H9 (cell line): ENCODE data around the gene CHST8. TPM values are rescaled to one million over a fixed set of nuclear protein-coding genes. Genes with fewer than 3 reads are reported as not detected.

Experiments used
- DNase-seq: peaks from one replicate; pipeline ENCODE4 v3.0.0-alpha.2; 2017
- H2AFZ ChIP-seq: one replicate; pipeline ENCODE4 v1.6.1; 2013; ENCODE audit warnings: mild to moderate bottlenecking, low read length, control low read depth, moderate library complexity
- H2AK5ac ChIP-seq: 2 replicates; pipeline ENCODE4 v1.6.1; 2013; ENCODE audit warnings: low read length, control low read depth, mixed read lengths; ENCODE audit not compliant: insufficient read length
- H2BK120ac ChIP-seq: one replicate; pipeline ENCODE4 v1.6.1; 2013; ENCODE audit warnings: low read depth, mild to moderate bottlenecking, low read length, control low read depth, inconsistent platforms; ENCODE audit not compliant: poor library complexity, severe bottlenecking
- H2BK12ac ChIP-seq: 2 replicates; pipeline ENCODE4 v1.6.1; 2013; ENCODE audit warnings: low read length, control low read depth, mixed read lengths, low read depth; ENCODE audit not compliant: insufficient read length
- H2BK15ac ChIP-seq: 2 replicates; pipeline ENCODE4 v1.6.1; 2013; ENCODE audit warnings: low read depth, low read length, control low read depth
- H2BK20ac ChIP-seq: one replicate; pipeline ENCODE4 v1.6.1; 2013; ENCODE audit warnings: low read depth, mild to moderate bottlenecking, low read length, control low read depth, inconsistent platforms; ENCODE audit not compliant: poor library complexity, severe bottlenecking
- H2BK5ac ChIP-seq: 2 replicates; pipeline ENCODE4 v1.6.1; 2013; ENCODE audit warnings: low read length, control low read depth, mixed read lengths; ENCODE audit not compliant: insufficient read length
- H3K14ac ChIP-seq: 2 replicates; pipeline ENCODE4 v1.6.1; 2013; ENCODE audit warnings: low read length, control low read depth; ENCODE audit not compliant: insufficient read depth
- H3K18ac ChIP-seq: 2 replicates; pipeline ENCODE4 v1.6.1; 2013; ENCODE audit warnings: low read depth, mild to moderate bottlenecking, mixed read lengths, low read length, control low read depth; ENCODE audit not compliant: insufficient read length
- H3K23ac ChIP-seq: 2 replicates; pipeline ENCODE4 v1.6.1; 2013; ENCODE audit warnings: low read length, control low read depth, mixed read lengths, low read depth; ENCODE audit not compliant: insufficient read length
- H3K23me2 ChIP-seq: 2 replicates; pipeline ENCODE4 v1.6.1; 2013; ENCODE audit warnings: low read depth, mild to moderate bottlenecking, mixed read lengths, low read length, control low read depth; ENCODE audit not compliant: insufficient read length, poor library complexity, severe bottlenecking
- H3K27ac ChIP-seq: 2 replicates; pipeline ENCODE4 v1.5.1; 2013; ENCODE audit warnings: low read length, control low read depth, mixed read lengths, low read depth; ENCODE audit not compliant: insufficient read length
- H3K27me3 ChIP-seq: 2 replicates; pipeline ENCODE4 v1.6.1; 2013; ENCODE audit warnings: low read length, control low read depth, inconsistent platforms; ENCODE audit not compliant: insufficient read depth
- H3K4ac ChIP-seq: 2 replicates; pipeline ENCODE4 v1.6.1; 2013; ENCODE audit warnings: low read depth, mild to moderate bottlenecking, control low read depth, inconsistent platforms, low read length, moderate library complexity
- H3K4me1 ChIP-seq: 2 replicates; pipeline ENCODE4 v1.6.1; 2013; ENCODE audit warnings: low read length, control low read depth, inconsistent platforms; ENCODE audit not compliant: insufficient read depth
- H3K4me2 ChIP-seq: 2 replicates; pipeline ENCODE4 v1.6.1; 2013; ENCODE audit warnings: low read length, control low read depth, mixed read lengths; ENCODE audit not compliant: insufficient read length, insufficient read depth
- H3K56ac ChIP-seq: 2 replicates; pipeline ENCODE4 v1.6.1; 2013; ENCODE audit warnings: low read depth, mild to moderate bottlenecking, mixed read lengths, low read length, control low read depth; ENCODE audit not compliant: insufficient read length
- H3K79me1 ChIP-seq: 2 replicates; pipeline ENCODE4 v1.6.1; 2013; ENCODE audit warnings: low read depth, mild to moderate bottlenecking, moderate library complexity, low read length, control low read depth, inconsistent platforms; ENCODE audit not compliant: insufficient read depth, poor library complexity, severe bottlenecking
- H3K79me2 ChIP-seq: 2 replicates; pipeline ENCODE4 v1.6.1; 2013; ENCODE audit warnings: low read length, control low read depth, inconsistent platforms; ENCODE audit not compliant: insufficient read depth
- H3K9ac ChIP-seq: 2 replicates; pipeline ENCODE4 v1.6.1; 2013; ENCODE audit warnings: low read length, control low read depth, mixed read lengths; ENCODE audit not compliant: insufficient read length; ENCODE audit errors: extremely low read depth
- H3K9me3 ChIP-seq: one replicate; pipeline ENCODE4 v1.6.1; 2013; ENCODE audit warnings: low read depth, low read length, inconsistent platforms; ENCODE audit not compliant: control insufficient read depth
- H3T11ph ChIP-seq: one replicate; pipeline ENCODE4 v1.6.1; 2013; ENCODE audit warnings: mild to moderate bottlenecking, low read length, control low read depth, inconsistent platforms
- H4K20me1 ChIP-seq: one replicate; pipeline ENCODE4 v1.6.1; 2013; ENCODE audit not compliant: control insufficient read depth, insufficient read length, insufficient read depth
- H4K5ac ChIP-seq: 2 replicates; pipeline ENCODE4 v1.6.1; 2013; ENCODE audit warnings: low read depth, mild to moderate bottlenecking, mixed read lengths, low read length, control low read depth; ENCODE audit not compliant: insufficient read length
- H4K8ac ChIP-seq: replicated peaks from 2 replicates; pipeline ENCODE4 v1.6.1; 2013; ENCODE audit warnings: low read length, control low read depth, mixed read lengths, low read depth; ENCODE audit not compliant: insufficient read length
- H4K91ac ChIP-seq: 2 replicates; pipeline ENCODE4 v1.6.1; 2013; ENCODE audit warnings: low read depth, mild to moderate bottlenecking, moderate library complexity, mixed read lengths, low read length, control low read depth; ENCODE audit not compliant: insufficient read length
- H3K27ac Mint-ChIP-seq, 3 experiments: 2 replicates in 2 of 3; 3 replicates in 1 of 3; pipeline ENCODE4 v1.8.0; 2020 to 2021; ENCODE audit warnings: mixed read lengths in 3 of 3, mild to moderate bottlenecking in 1 of 3, moderate library complexity in 1 of 3
- H3K27me3 Mint-ChIP-seq: 2 replicates; pipeline ENCODE4 v1.8.0; 2021; ENCODE audit warnings: low read depth, mild to moderate bottlenecking, moderate library complexity, mixed read lengths
- H3K36me3 Mint-ChIP-seq, 3 experiments: 2 replicates in 2 of 3; 3 replicates in 1 of 3; pipeline ENCODE4 v1.8.0; 2020 to 2021; ENCODE audit warnings: low read depth in 3 of 3, mixed read lengths in 3 of 3; ENCODE audit not compliant: insufficient read depth in 1 of 3
- H3K4me1 Mint-ChIP-seq, 2 experiments: 2 replicates each; pipeline ENCODE4 v1.8.0; 2020; ENCODE audit warnings: mixed read lengths in 2 of 2
- H3K4me3 Mint-ChIP-seq, 2 experiments: 2 replicates in 1 of 2; 3 replicates in 1 of 2; pipeline ENCODE4 v1.8.0; 2020 to 2021; ENCODE audit warnings: mild to moderate bottlenecking in 2 of 2, mixed read lengths in 2 of 2, moderate library complexity in 1 of 2
- H3K9me3 Mint-ChIP-seq, 2 experiments: 2 replicates in 1 of 2; 3 replicates in 1 of 2; pipeline ENCODE4 v1.8.0; 2020; ENCODE audit warnings: mild to moderate bottlenecking in 2 of 2, mixed read lengths in 2 of 2, moderate library complexity in 1 of 2
- WGBS: extraction: QIAGEN DNeasy Blood & Tissue Kit; methylation state at CpG from one replicate; pipeline ENCODE4 v1.1.7; 2013; ENCODE audit warnings: missing lambda C conversion rate, low lambda C conversion rate, mixed read lengths; ENCODE audit not compliant: insufficient read length; ENCODE audit errors: extremely low coverage; 5-methylcytosine and 5-hydroxymethylcytosine counted together
- total RNA-seq: library from RNA; stranded (reverse); gene quantifications from 2 replicates; pipeline ENCODE4 v1.2.1, GENCODE V29; 2021
- TF ChIP-seq, protein P1 (sequence below): fragments of 200-600 bp; sonication (generic); conservative IDR thresholded peaks from 3 replicates; pipeline ENCODE4 v1.8.0; 2021; ENCODE audit warnings: antibody characterized with exemption, mild to moderate bottlenecking

CHST8 gene
- total RNA-seq, 1 experiment from 2014 or later, result 5.1 TPM

DNA sequence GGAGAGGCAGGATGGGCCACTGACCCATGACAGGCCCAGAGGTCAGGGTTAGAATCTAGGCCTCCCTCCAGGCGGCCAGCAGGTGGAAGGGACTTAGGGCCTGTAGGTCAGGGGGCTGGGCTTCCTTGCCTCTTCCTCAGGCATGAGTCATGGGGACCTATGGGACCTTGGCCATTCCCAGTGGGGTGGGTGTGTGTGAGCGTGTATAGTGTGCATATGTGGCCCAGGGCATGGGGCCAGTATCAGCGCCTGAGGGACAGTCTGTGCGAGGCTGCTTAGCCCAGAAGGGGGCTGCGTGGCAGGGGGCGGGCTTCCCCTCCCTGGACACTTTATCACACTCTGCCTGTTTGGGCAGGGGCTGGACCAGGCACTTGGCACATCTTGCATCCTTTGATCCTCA, 188.2 kb downstream of the CHST8 start:
- Histone ChIP-seq H3K23ac (no peak overlapping the region), H2AFZ (no peak overlapping the region), H3K79me2 (no peaks in the 10 kb centered on the region), H3K56ac (no peak overlapping the region), H3K4ac (no peak overlapping the region), H4K20me1 (peaks cover 2% of the 10 kb centered on the region), H3K79me1 (no peaks in the 10 kb centered on the region), H3K9ac (no peak overlapping the region), H3K4me1 (no peaks in the 10 kb centered on the region), H2BK20ac (no peak overlapping the region), H3K27me3 (no peaks in the 10 kb centered on the region), H2AK5ac (no peak overlapping the region), H3K4me2 (no peak overlapping the region), H2BK15ac (no peak overlapping the region), H4K5ac (no peak overlapping the region), H3K18ac (no peak overlapping the region), H2BK120ac (no peak overlapping the region), H2BK5ac (no peak overlapping the region), H3K9me3 (no peaks in the 10 kb centered on the region), H3K14ac (no peak overlapping the region), H3K23me2 (no peaks in the 10 kb centered on the region), H4K8ac (no peak overlapping the region), H3K27ac (no peak overlapping the region), H2BK12ac (no peak overlapping the region), H4K91ac (no peak overlapping the region), H3T11ph (no peak overlapping the region)
- H3K9me3 Mint-ChIP-seq, result no peaks in the 10 kb centered on the region
- H3K27ac Mint-ChIP-seq, result peak overlapping the region in 1 of 3 experiments; percentile 28; a peak in 1 of 7 replicates
- no CpG with 5 or more reads among the region's 6 CpGs for WGBS
- no peak overlapping the region; a peak in 1 of 5 replicates for H3K4me3 Mint-ChIP-seq
- no peak for DNase-seq
- TF ChIP-seq, protein P1, sequence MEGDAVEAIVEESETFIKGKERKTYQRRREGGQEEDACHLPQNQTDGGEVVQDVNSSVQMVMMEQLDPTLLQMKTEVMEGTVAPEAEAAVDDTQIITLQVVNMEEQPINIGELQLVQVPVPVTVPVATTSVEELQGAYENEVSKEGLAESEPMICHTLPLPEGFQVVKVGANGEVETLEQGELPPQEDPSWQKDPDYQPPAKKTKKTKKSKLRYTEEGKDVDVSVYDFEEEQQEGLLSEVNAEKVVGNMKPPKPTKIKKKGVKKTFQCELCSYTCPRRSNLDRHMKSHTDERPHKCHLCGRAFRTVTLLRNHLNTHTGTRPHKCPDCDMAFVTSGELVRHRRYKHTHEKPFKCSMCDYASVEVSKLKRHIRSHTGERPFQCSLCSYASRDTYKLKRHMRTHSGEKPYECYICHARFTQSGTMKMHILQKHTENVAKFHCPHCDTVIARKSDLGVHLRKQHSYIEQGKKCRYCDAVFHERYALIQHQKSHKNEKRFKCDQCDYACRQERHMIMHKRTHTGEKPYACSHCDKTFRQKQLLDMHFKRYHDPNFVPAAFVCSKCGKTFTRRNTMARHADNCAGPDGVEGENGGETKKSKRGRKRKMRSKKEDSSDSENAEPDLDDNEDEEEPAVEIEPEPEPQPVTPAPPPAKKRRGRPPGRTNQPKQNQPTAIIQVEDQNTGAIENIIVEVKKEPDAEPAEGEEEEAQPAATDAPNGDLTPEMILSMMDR, result no peak
- no peaks in the 10 kb centered on the region; a peak in 1 of 4 replicates for H3K4me1 Mint-ChIP-seq
- no peaks in the 10 kb centered on the region for H3K27me3 Mint-ChIP-seq
- peaks cover 18 to 80% (median 65%) of the 10 kb centered on the region in 3 experiments for H3K36me3 Mint-ChIP-seq
